ENCODE measurements around the gene DENND1A.

GRCh38 chr9:123717581-123718175, 212.2 kb downstream of the DENND1A start:
- TF ChIP-seq POLR2A (IDR thresholded peaks at IDR 0.05) (no peak), POLR2AphosphoS5 (IDR thresholded peaks at IDR 0.05) (no peak)
